Neural crest cell (in vitro differentiated cells): ENCODE results near the gene APOB. TPM values are rescaled to one million over a fixed set of nuclear protein-coding genes. Genes with fewer than 3 reads are reported as not detected.

ENCODE experiments used
- DNase-seq: peaks from one replicate; pipeline ENCODE4 v3.0.0; 2021; ENCODE audit warnings: low read depth, mixed read lengths, low spot score
- H3K27ac Mint-ChIP-seq: one replicate; pipeline ENCODE4 v1.8.0; 2021; ENCODE audit warnings: mild to moderate bottlenecking, mixed read lengths; ENCODE audit not compliant: unreplicated experiment
- H3K27me3 Mint-ChIP-seq: 2 replicates; pipeline ENCODE4 v1.8.0; 2021; ENCODE audit warnings: low read depth, mild to moderate bottlenecking, mixed read lengths
- H3K36me3 Mint-ChIP-seq: 2 replicates; pipeline ENCODE4 v1.8.0; 2021; ENCODE audit warnings: low read depth, mild to moderate bottlenecking, mixed read lengths
- H3K4me1 Mint-ChIP-seq: 2 replicates; pipeline ENCODE4 v1.8.0; 2021; ENCODE audit warnings: mixed read lengths
- H3K4me3 Mint-ChIP-seq: one replicate; pipeline ENCODE4 v1.8.0; 2021; ENCODE audit warnings: mild to moderate bottlenecking, mixed read lengths
- H3K9me3 Mint-ChIP-seq: 2 replicates; pipeline ENCODE4 v1.8.0; 2021; ENCODE audit warnings: mixed read lengths
- total RNA-seq: library from RNA; stranded (reverse); gene quantifications from 2 replicates; pipeline ENCODE4 v1.2.1, GENCODE V29; 2021
- TF ChIP-seq, protein P1 (sequence below): fragments of 200-600 bp; sonication (generic); conservative IDR thresholded peaks from 2 replicates; pipeline ENCODE4 v1.5.0; 2021; ENCODE audit warnings: antibody characterized with exemption, mild to moderate bottlenecking

APOB gene
- total RNA-seq, 1 donor from 2014 or later: 0.09 TPM

GRCh38 chr2:20990442-20991430 is 53.1 kb downstream of the APOB start:
- Mint-ChIP-seq H3K27me3 (peaks cover 14% of the 10 kb centered on the region), H3K4me1 (peaks cover 13% of the 10 kb centered on the region), H3K27ac (no peak overlapping the region), H3K9me3 (no peaks in the 10 kb centered on the region), H3K36me3 (no peaks in the 10 kb centered on the region), H3K4me3 (no peak overlapping the region)
- TF ChIP-seq, protein P1, sequence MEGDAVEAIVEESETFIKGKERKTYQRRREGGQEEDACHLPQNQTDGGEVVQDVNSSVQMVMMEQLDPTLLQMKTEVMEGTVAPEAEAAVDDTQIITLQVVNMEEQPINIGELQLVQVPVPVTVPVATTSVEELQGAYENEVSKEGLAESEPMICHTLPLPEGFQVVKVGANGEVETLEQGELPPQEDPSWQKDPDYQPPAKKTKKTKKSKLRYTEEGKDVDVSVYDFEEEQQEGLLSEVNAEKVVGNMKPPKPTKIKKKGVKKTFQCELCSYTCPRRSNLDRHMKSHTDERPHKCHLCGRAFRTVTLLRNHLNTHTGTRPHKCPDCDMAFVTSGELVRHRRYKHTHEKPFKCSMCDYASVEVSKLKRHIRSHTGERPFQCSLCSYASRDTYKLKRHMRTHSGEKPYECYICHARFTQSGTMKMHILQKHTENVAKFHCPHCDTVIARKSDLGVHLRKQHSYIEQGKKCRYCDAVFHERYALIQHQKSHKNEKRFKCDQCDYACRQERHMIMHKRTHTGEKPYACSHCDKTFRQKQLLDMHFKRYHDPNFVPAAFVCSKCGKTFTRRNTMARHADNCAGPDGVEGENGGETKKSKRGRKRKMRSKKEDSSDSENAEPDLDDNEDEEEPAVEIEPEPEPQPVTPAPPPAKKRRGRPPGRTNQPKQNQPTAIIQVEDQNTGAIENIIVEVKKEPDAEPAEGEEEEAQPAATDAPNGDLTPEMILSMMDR: no peak
- DNase-seq: no peak

- no peak for DNase-seq
- H3K4me1 Mint-ChIP-seq: peaks cover 13% of the 10 kb centered on the region
- TF ChIP-seq, protein P1: no peak
- no peak overlapping the region for H3K27ac Mint-ChIP-seq
- no peaks in the 10 kb centered on the region for H3K36me3 Mint-ChIP-seq
- no peaks in the 10 kb centered on the region for H3K9me3 Mint-ChIP-seq
- H3K27me3 Mint-ChIP-seq: peaks cover 17% of the 10 kb centered on the region
- no peak overlapping the region for H3K4me3 Mint-ChIP-seq
These were observed 54.5 kb downstream of the APOB start for GRCh38 chr2:20989404-20989803.

- Mint-ChIP-seq H3K9me3 (no peaks in the 10 kb centered on the region), H3K27me3 (peaks cover 13% of the 10 kb centered on the region), H3K4me3 (no peak overlapping the region), H3K4me1 (peaks cover 13% of the 10 kb centered on the region), H3K27ac (no peak overlapping the region), H3K36me3 (no peaks in the 10 kb centered on the region)
- no peak for DNase-seq
- TF ChIP-seq, protein P1: no peak
These were observed 55.0 kb downstream of the APOB start for GRCh38 chr2:20988905-20989304.

DNA sequence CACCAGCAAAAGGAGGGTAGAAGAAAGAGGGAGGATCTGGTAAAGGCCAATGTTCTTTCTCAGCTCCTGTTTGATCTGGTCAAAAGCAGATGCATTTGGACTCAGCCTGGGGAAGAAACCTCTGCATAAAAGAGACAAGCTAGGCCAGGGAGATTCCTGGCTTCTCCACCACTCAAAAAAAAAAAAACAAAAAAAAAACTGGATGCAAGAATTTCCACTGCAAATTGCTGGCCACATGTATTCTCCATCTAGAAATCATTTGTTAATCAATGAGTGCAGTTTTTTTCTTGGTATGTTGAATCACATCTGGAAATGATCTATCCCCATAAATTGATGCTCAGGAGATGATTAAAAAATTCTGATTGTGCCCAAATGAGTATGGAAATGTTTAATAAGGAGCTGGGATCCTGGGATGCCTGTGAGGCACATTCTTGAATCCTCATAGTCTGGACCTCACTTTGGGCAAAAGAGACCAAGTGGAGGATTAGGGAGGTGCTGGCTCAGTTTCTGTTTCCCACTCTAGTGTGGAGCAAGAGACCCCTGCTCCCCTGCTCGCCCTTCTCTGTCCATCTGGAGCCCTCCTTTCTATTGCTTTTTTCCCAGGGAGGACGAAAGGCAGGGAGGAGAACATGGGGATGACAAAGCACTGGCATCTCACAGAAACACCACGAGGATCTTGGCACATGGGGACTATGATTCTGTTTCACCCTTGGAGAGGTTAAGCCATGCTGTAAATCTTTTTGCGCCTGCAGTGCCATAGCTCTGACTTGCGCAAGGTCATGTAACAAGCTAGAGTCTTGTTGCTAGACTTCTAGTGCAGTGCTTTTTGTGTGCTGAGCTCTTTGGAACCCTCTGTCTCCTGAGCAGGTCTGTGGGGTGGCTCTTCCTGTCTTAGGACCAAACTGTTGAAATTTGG is 57.6 kb downstream of the APOB start:
- H3K27ac Mint-ChIP-seq: no peak overlapping the region
- TF ChIP-seq, protein P1: no peak
- no peaks in the 10 kb centered on the region for H3K9me3 Mint-ChIP-seq
- H3K36me3 Mint-ChIP-seq: no peaks in the 10 kb centered on the region
- H3K4me1 Mint-ChIP-seq: peaks cover 13% of the 10 kb centered on the region
- no peak overlapping the region for H3K4me3 Mint-ChIP-seq
- DNase-seq: no peak
- H3K27me3 Mint-ChIP-seq: peaks cover 20% of the 10 kb centered on the region

DNA sequence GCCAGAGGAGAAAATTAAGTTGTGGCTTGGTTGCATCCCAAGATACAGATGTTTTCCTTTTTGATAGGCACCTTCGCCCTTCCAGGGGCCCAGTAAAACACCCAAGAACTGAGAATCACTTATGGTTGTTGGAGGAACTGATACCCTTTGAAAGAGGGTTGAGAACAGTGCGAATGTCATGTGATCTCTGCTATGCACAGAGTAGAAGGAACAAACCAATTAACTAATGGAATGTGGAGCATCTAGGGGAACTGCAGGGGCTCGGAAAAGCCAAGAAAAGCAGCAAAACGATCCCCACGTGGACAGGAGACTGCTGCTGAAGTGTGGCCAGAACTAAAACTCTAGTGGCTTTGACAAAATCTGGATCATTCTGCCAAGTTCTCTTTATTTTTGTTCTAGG is 58.8 kb downstream of the APOB start:
- TF ChIP-seq, protein P1: no peak
- Mint-ChIP-seq H3K4me1 (peaks cover 5% of the 10 kb centered on the region), H3K36me3 (no peaks in the 10 kb centered on the region), H3K27me3 (peaks cover 23% of the 10 kb centered on the region), H3K9me3 (no peaks in the 10 kb centered on the region), H3K27ac (no peak overlapping the region), H3K4me3 (no peak overlapping the region)
- no peak for DNase-seq
